GM21528 (cell line): Measurements from ENCODE around the gene ENO1.
"Not testable (repeated sequence)": the region's sequence is repeated elsewhere in the genome, so short reads cannot be mapped to it uniquely, and the experiment has no call there.

ENCODE experiments used
- ATAC-seq: cut with Tn5 transposase; IDR thresholded peaks from one replicate; pipeline ENCODE4 v1.9.1; 2021; ENCODE audit warnings: mild to moderate bottlenecking, moderate library complexity; ENCODE audit not compliant: unreplicated experiment, low FRiP score

ENO1 gene

GRCh38 chr1:8897505-8897904, 19.0 kb upstream of the ENO1 start:
- ATAC-seq, result not testable (repeated sequence)

GRCh38 chr1:8896775-8897174, 18.3 kb upstream of the ENO1 start:
- ATAC-seq, result not testable (repeated sequence)

- no peak for ATAC-seq
Observed at GRCh38 chr1:8892026-8892425, 13.5 kb upstream of the ENO1 start.

- no peak for ATAC-seq
Observed at GRCh38 chr1:8891401-8891800, 12.9 kb upstream of the ENO1 start.

- ATAC-seq, result no peak
Observed at GRCh38 chr1:8889925-8890785, 11.7 kb upstream of the ENO1 start.

- ATAC-seq, result no peak
Observed at GRCh38 chr1:8889103-8889846, 10.8 kb upstream of the ENO1 start.

GRCh38 chr1:8886589-8886988, 8.1 kb upstream of the ENO1 start:
- no peak for ATAC-seq

GRCh38 chr1:8886031-8886524, 7.6 kb upstream of the ENO1 start:
- ATAC-seq, result not testable (repeated sequence)

- not testable (repeated sequence) for ATAC-seq
Observed at GRCh38 chr1:8884105-8884504, 5.6 kb upstream of the ENO1 start.

GRCh38 chr1:8883491-8883890, 5.0 kb upstream of the ENO1 start:
- ATAC-seq, result no peak

- no peak for ATAC-seq
Observed at GRCh38 chr1:8879922-8880676, 1.6 kb upstream of the ENO1 start.

GRCh38 chr1:8879464-8879921, 1.0 kb upstream of the ENO1 start:
- no peak for ATAC-seq

- peak; percentile 83 for ATAC-seq
Observed at GRCh38 chr1:8878698-8879463, 395 bp upstream of the ENO1 start.

GRCh38 chr1:8876087-8876486, 2.4 kb downstream of the ENO1 start:
- ATAC-seq, result no peak

GRCh38 chr1:8875216-8875861, 3.1 kb downstream of the ENO1 start:
- no peak for ATAC-seq

GRCh38 chr1:8874230-8875201, 4.0 kb downstream of the ENO1 start:
- no peak for ATAC-seq

- no peak for ATAC-seq
Observed at GRCh38 chr1:8873506-8874229, 4.8 kb downstream of the ENO1 start.

GRCh38 chr1:8873001-8873400, 5.5 kb downstream of the ENO1 start:
- no peak for ATAC-seq
